Activated T-helper 1 cell treated with anti-CD3 and anti-CD28 coated beads, Interleukin-2, amount 50 U/mL, for 16 hours (primary cell): ENCODE measurements around the gene RBX1.

Experiments
- DNase-seq, 2 donors: peaks; one replicate each; pipeline ENCODE4 v3.0.0-alpha.2; 2020; ENCODE audit warnings: low read depth in 1 of 2, low spot score in 1 of 2

Gene RBX1

GRCh38 chr22:41021613-41022454, 70.7 kb downstream of the RBX1 start:
- DNase-seq = peak; percentile 18 to 35

- DNase-seq = peak; percentile 64 to 73
These were observed 71.5 kb downstream of the RBX1 start for GRCh38 chr22:41022470-41023298.
